Measurements from ENCODE around the gene BRINP1.
A peak's percentile ranks its signal among the peaks of the same experiment; 100 is the strongest.
"Not testable (repeated sequence)": the region's sequence is repeated elsewhere in the genome, so short reads cannot be mapped to it uniquely, and the experiment has no call there.

BRINP1 gene

GRCh38 chr9:119195521-119195920 is 173.7 kb downstream of the BRINP1 start:
- no peak for DNase-seq

GRCh38 chr9:119185298-119185697 is 183.9 kb downstream of the BRINP1 start:
- DNase-seq: no peak

DNA sequence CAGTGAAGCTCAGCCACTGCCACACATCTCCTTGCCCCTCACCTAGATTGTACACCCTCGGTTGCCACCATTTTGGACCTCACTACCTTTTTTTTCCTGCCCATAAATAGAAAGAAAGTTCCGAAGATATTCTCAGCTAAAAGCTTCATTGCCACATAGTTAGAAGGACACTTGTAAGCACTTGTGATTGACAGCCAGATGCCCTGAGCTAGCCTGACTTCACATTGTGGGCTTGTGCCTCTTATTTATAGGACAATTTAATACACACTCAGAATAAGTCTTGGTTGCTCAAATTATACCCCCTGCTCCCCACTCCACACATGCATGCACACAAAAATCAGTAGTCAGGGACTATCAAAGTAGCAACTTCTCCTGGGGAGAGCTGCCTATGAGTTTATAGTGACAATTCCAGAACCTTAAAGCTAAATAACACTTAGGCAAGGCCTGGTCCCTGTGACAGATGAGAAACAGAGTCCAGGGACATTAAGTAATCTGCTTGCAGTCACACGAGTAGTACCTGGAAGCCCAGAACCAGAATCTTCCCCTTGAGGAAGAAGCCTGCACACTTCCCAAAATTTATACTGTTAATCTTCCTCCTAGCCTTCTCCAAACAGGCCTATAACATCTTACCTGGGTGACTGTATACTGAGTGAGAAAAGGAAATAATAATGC is 184.8 kb downstream of the BRINP1 start:
- DNase-seq: no peak

GRCh38 chr9:119181561-119181960 is 187.7 kb downstream of the BRINP1 start:
- no peak for DNase-seq

DNA sequence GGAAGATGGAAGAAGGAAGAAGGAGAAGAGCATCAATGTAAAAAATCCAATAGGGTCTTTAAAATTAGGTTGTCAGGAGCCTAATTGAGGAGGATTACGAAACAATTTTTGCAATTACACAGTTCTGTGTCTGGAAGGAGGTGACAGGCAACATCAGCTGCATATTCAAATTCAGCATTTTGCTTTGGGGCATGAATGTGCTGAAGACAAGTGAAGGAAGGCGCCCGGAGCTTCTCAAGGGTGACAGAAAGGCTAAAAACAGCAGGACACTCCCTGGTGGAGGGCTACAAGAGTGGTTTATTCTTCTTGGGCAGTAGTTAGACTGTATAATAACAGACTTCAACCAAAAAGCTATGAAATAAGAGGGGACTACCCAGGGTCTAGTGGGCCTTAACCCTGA is 188.3 kb downstream of the BRINP1 start:
- DNase-seq: no peak

DNA sequence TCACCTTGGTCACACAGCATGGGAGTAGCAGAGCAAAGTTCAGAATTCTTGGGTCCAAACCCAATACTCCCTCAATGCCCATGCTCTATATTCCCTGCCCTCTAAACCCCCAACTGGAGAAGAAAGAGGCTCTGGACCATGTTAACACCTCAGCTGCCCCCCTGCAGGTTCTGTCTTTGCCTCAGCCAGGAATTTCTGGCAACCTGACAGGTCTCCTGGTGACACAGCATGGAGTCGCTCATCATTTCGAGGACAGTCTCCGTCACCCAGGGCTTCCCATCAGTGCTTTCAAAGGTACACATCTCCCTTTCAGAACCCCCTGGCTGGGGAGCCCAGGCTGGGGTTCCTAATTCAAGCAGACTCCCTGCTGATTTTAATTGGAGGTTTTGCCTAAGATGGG is 189.5 kb downstream of the BRINP1 start:
- no peak for DNase-seq

- DNase-seq: no peak
Measured at GRCh38 chr9:119177196-119177595, 192.0 kb downstream of the BRINP1 start.

DNA sequence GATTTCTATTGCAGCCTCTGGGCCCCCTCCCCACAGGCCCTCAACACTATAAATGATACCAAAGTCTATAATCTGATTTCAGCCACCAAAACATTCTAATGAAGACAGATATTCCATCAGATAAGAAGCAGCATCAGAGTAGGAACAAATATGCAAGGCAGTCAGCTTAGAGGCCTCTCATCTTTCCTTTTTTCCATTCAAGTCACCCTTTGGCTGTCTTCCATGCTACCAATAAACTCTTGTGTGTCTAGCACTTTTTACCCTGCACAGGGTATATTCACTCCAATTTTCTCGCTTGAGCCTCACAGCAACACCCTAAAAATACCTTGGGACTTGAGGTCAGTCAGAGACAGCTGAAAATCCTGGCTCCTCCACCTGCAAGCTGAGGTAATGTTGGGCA is 193.7 kb downstream of the BRINP1 start:
- DNase-seq: peak; percentile 6

DNA sequence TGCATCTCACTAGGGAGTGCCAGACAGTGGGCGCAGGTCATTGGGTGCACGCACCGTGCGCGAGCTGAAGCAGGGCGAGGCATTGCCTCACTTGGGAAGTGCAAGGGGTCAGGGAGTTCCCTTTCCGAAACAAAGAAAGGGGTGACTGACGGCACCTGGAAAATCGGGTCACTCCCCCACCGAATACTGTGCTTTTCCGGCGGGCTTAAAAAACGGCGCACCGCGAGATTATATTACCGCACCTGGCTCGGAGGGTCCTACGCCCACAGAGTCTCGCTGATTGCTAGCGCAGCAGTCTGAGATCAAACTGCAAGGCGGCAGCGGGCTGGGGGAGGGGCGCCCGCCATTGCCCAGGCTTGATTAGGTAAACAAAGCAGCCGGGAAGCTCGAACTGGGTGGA is 200.0 kb downstream of the BRINP1 start:
- not testable (repeated sequence) for DNase-seq

DNA sequence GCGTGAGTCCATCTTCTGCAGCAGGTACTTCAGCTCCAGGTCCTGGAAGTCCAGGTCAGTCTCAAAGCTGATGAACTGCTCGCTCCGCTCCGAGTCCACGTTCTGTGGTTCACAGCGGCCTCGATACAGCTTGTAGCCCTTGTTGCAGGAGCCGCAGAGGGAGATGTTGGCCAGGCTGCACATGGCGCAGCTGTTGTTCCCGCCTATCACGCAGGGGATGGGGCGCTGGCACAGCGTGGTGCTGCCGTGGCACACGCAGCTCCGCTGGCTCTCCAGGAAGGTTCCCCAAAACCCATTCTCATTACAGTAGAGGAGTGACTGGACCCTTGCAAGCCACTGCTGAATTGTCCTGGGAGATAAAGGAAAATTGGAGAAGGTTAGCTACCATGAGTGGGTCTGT is 201.4 kb downstream of the BRINP1 start:
- DNase-seq: no peak

- no peak for DNase-seq
Measured at GRCh38 chr9:119167267-119167666, 202.0 kb downstream of the BRINP1 start.

GRCh38 chr9:119166096-119166495 is 203.1 kb downstream of the BRINP1 start:
- DNase-seq: no peak

GRCh38 chr9:119165131-119165530 is 204.1 kb downstream of the BRINP1 start:
- DNase-seq: no peak

- DNase-seq: no peak
Measured at GRCh38 chr9:119164716-119165115, 204.5 kb downstream of the BRINP1 start.

DNA sequence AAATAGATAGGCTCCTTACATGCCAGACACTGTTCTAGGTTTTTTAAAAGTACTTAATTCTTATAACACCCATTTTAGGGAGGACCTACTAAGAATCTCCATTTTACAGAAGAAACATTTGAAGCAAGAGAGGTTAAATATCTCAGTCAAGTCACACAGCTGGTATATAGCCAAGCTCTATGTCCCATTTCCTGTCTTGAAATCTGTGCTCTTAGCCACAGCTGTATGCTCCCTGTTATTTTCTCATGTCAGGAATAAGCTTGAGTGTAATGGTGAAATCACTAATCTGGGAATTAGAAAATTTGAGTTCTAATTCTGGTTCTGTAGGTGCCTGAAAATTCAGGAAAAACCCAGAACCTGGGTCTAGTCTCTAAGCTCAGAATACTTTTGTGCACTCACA is 208.7 kb downstream of the BRINP1 start:
- no peak for DNase-seq

DNA sequence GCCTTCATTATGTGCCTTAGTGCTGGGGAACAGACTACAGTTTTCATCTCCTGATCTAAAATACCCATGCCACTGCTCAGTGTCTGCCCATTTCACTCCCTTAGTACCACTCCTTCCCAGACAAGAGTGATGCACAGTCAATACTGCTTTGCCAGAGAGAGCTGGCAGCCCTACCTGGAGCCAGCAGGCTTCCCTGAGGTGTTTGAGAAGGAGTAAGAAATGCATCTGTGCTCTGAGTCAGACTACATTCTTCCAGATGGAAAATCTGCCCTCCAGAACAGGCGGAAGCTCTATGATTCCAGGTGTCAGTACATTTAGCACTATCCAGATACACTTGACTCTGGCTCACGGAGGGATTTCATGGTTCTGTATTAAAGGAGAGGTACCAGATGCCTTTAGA is 209.8 kb downstream of the BRINP1 start:
- DNase-seq: no peak

DNA sequence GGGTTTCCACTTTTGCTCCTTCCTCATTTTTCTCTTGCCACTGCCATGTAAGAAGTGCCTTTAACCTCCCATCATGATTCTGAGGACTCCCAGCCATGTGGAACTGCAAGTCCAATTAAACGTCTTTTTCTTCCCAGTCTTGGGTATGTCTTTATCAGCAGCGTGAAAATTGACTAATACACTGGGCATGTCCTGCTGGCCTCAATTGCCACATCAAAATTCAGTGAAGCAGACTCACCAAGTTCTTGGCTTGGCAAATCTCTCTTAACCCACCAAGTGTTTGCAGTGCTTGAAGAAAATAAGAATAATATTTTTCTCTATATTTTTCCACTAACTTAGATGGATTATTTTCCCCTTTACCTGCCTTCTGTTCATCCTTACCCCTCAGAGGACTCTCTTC is 212.0 kb downstream of the BRINP1 start:
- DNase-seq: no peak

GRCh38 chr9:119156354-119156753 is 212.9 kb downstream of the BRINP1 start:
- no peak for DNase-seq

DNA sequence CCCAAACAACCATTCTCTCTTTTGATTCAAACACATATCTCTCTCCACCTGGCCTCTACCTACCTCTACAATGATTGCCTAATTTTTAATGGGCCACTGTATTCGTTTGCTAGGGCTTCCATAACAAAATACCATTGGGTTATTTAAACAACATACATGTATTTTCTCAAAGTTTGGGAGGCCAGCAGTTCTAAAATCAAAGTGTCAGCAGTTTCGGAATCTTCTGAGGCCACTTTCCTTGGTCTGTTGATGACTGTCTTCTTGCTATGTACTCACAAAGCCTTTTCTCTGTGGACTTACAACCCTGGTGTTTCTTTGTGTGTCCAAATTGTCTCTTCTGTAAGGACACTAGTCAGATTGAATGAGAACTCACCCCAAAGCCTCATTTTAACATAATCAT is 214.7 kb downstream of the BRINP1 start:
- DNase-seq: no peak

DNA sequence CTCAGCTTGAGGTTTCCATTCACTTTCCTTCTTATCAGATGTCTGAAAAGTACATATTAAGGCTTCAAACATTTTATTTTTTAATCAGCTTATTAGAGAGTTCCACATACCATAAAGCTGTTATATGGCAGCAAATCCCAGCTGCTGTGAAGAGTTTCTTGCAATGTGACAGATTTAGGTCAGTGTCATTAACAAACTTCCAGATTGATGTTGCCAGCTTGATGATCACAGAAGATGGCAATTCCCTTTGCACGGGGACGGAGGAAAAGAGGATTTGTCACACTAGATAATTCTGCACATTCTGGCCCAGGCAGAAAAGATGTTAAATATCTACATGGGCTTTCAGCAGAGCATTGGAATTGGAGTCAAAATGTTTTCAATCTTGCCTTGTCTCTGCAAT is 215.8 kb downstream of the BRINP1 start:
- no peak for DNase-seq

- no peak for DNase-seq
Measured at GRCh38 chr9:119148855-119149254, 220.4 kb downstream of the BRINP1 start.

- no peak for DNase-seq
Measured at GRCh38 chr9:119137479-119137878, 231.8 kb downstream of the BRINP1 start.

- no peak for DNase-seq
Measured at GRCh38 chr9:119126040-119126439, 243.2 kb downstream of the BRINP1 start.

GRCh38 chr9:119121899-119122298 is 247.3 kb downstream of the BRINP1 start:
- DNase-seq: no peak

DNA sequence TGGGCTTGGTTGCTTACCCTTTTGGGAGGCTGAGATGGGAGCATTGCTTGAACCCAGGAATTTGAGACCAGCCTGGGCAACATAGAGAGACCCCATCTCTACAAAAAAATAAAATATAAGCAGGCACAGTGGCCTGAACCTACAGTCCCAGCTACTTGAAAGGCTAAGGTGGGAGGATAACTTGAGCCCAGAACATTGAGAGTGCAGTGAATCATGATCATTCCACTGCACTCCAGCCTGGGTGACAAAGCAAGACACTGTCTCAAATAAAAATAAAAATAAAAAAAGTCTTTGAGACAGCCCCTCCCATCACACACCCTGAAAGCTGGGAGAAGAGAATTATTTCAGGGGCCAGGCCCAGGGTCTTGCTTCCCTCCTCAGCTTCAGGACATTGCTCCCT is 251.8 kb downstream of the BRINP1 start:
- DNase-seq: no peak
